ENCODE data around the gene FHIT.

FHIT gene

GRCh38 chr3:60513241-60513640, 738.0 kb downstream of the FHIT start:
- Histone ChIP-seq H3K9ac (no peak overlapping the region), H3K36me3 (ENCODE audit: control insufficient read depth, insufficient read depth, low read length) (no peaks in the 10 kb centered on the region), H3K27me3 (ENCODE audit: control insufficient read depth, insufficient read depth, low read length) (no peaks in the 10 kb centered on the region), H2AFZ (no peak overlapping the region), H3K79me2 (no peaks in the 10 kb centered on the region), H3K9me3 (ENCODE audit: control insufficient read depth, low read length) (no peaks in the 10 kb centered on the region), H3K4me3 (ENCODE audit: low read depth, low read length) (no peak overlapping the region), H3K27ac (no peak overlapping the region), H3K4me2 (ENCODE audit: low read length) (no peak overlapping the region), H3K4me1 (no peaks in the 10 kb centered on the region)
- TF ChIP-seq CTCF (IDR thresholded peaks at IDR 0.05) = no peak

- H3K36me3 ChIP-seq (ENCODE audit: control insufficient read depth, insufficient read depth, low read length) = no peaks in the 10 kb centered on the region
- TF ChIP-seq CTCF (IDR thresholded peaks at IDR 0.05) = no peak
- no peak overlapping the region for H3K4me3 ChIP-seq (ENCODE audit: low read depth, low read length)
- H3K27ac ChIP-seq = no peak overlapping the region
- H3K4me1 ChIP-seq = no peaks in the 10 kb centered on the region
- no peak overlapping the region for H2AFZ ChIP-seq
- no peak overlapping the region for H3K4me2 ChIP-seq (ENCODE audit: low read length)
- H3K9me3 ChIP-seq (ENCODE audit: control insufficient read depth, low read length) = no peaks in the 10 kb centered on the region
- no peaks in the 10 kb centered on the region for H3K79me2 ChIP-seq
- no peak overlapping the region for H3K9ac ChIP-seq
- H3K27me3 ChIP-seq (ENCODE audit: control insufficient read depth, insufficient read depth, low read length) = no peaks in the 10 kb centered on the region
These were observed 738.7 kb downstream of the FHIT start for GRCh38 chr3:60512506-60512905.

- Histone ChIP-seq H3K4me3 (ENCODE audit: low read depth, low read length) (no peak overlapping the region), H3K9me3 (ENCODE audit: control insufficient read depth, low read length) (no peaks in the 10 kb centered on the region), H3K36me3 (ENCODE audit: control insufficient read depth, insufficient read depth, low read length) (no peaks in the 10 kb centered on the region), H3K27ac (no peak overlapping the region), H2AFZ (no peak overlapping the region), H3K4me1 (no peaks in the 10 kb centered on the region), H3K27me3 (ENCODE audit: control insufficient read depth, insufficient read depth, low read length) (no peaks in the 10 kb centered on the region), H3K9ac (no peak overlapping the region), H3K4me2 (ENCODE audit: low read length) (no peak overlapping the region), H3K79me2 (no peaks in the 10 kb centered on the region)
- TF ChIP-seq CTCF (IDR thresholded peaks at IDR 0.05) = no peak
These were observed 741.8 kb downstream of the FHIT start for GRCh38 chr3:60509471-60509870.

GRCh38 chr3:60504827-60505457, 746.3 kb downstream of the FHIT start:
- no peaks in the 10 kb centered on the region for H3K36me3 ChIP-seq (ENCODE audit: control insufficient read depth, insufficient read depth, low read length)
- H3K9ac ChIP-seq = no peak overlapping the region
- H3K27me3 ChIP-seq (ENCODE audit: control insufficient read depth, insufficient read depth, low read length) = no peaks in the 10 kb centered on the region
- no peak overlapping the region for H3K4me2 ChIP-seq (ENCODE audit: low read length)
- H3K4me3 ChIP-seq (ENCODE audit: low read depth, low read length) = no peak overlapping the region
- H3K4me1 ChIP-seq = no peaks in the 10 kb centered on the region
- TF ChIP-seq CTCF (IDR thresholded peaks at IDR 0.05) = no peak
- H2AFZ ChIP-seq = no peak overlapping the region
- H3K9me3 ChIP-seq (ENCODE audit: control insufficient read depth, low read length) = no peaks in the 10 kb centered on the region
- H3K27ac ChIP-seq = no peak overlapping the region
- H3K79me2 ChIP-seq = no peaks in the 10 kb centered on the region

GRCh38 chr3:60501314-60501713, 749.9 kb downstream of the FHIT start:
- Histone ChIP-seq H3K9ac (no peak overlapping the region), H3K4me1 (no peaks in the 10 kb centered on the region), H3K27ac (no peak overlapping the region), H2AFZ (no peak overlapping the region), H3K27me3 (ENCODE audit: control insufficient read depth, insufficient read depth, low read length) (no peaks in the 10 kb centered on the region), H3K9me3 (ENCODE audit: control insufficient read depth, low read length) (no peaks in the 10 kb centered on the region), H3K4me3 (ENCODE audit: low read depth, low read length) (no peak overlapping the region), H3K4me2 (ENCODE audit: low read length) (no peak overlapping the region), H3K36me3 (ENCODE audit: control insufficient read depth, insufficient read depth, low read length) (no peaks in the 10 kb centered on the region), H3K79me2 (no peaks in the 10 kb centered on the region)
- no peak for TF ChIP-seq CTCF (IDR thresholded peaks at IDR 0.05)
